OCI-LY1 (cell line): ENCODE data around the gene NCKIPSD.

Source experiments
- H2AFZ ChIP-seq: fragments of 200-600 bp; sonication (generic), shearing (Covaris generic); 2 replicates; pipeline ENCODE4 v1.6.0; 2014; ENCODE audit warnings: antibody characterized with exemption, mild to moderate bottlenecking, low read length
- H3F3A ChIP-seq: fragments of 200-600 bp; sonication (generic), shearing (Covaris generic); 2 replicates; pipeline ENCODE4 v1.6.0; 2014; ENCODE audit warnings: mild to moderate bottlenecking, antibody characterized with exemption, low read length, moderate library complexity; ENCODE audit not compliant: insufficient read depth
- H3K27ac ChIP-seq: fragments of 200-600 bp; sonication (generic); 2 replicates; pipeline ENCODE4 v1.5.1; 2014; ENCODE audit warnings: low read length, mixed run types, mild to moderate bottlenecking, low read depth; ENCODE audit not compliant: poor library complexity, severe bottlenecking
- H3K27me3 ChIP-seq: fragments of 200-600 bp; sonication (generic); 2 replicates; pipeline ENCODE4 v1.6.0; 2014; ENCODE audit warnings: antibody characterized with exemption, mild to moderate bottlenecking, low read length, moderate library complexity; ENCODE audit not compliant: insufficient read depth
- H3K36me3 ChIP-seq: fragments of 200-600 bp; sonication (generic); 2 replicates; pipeline ENCODE4 v1.6.1; 2014; ENCODE audit warnings: mild to moderate bottlenecking, antibody characterized with exemption, low read length, moderate library complexity, mixed read lengths; ENCODE audit not compliant: insufficient read depth
- H3K4me1 ChIP-seq: fragments of 200-600 bp; sonication (generic); 2 replicates; pipeline ENCODE4 v1.5.1; 2014; ENCODE audit warnings: mild to moderate bottlenecking, low read length, moderate library complexity; ENCODE audit not compliant: insufficient read depth, severe bottlenecking
- H3K4me2 ChIP-seq: fragments of 200-600 bp; sonication (generic), shearing (Covaris generic); 2 replicates; pipeline ENCODE4 v1.6.1; 2014; ENCODE audit warnings: low read length
- H3K4me3 ChIP-seq: fragments of 200-600 bp; sonication (generic); 2 replicates; pipeline ENCODE4 v1.5.1; 2014; ENCODE audit warnings: low read length, low read depth, mild to moderate bottlenecking, mixed read lengths; ENCODE audit not compliant: poor library complexity, severe bottlenecking
- H3K79me2 ChIP-seq: fragments of 200-600 bp; shearing (Covaris generic); 2 replicates; pipeline ENCODE4 v1.6.1; 2016; ENCODE audit warnings: mixed run types, low read length, mixed read lengths; ENCODE audit not compliant: insufficient read depth
- H3K9ac ChIP-seq: fragments of 200-600 bp; sonication (generic), shearing (Covaris generic); 2 replicates; pipeline ENCODE4 v1.6.1; 2014; ENCODE audit warnings: mild to moderate bottlenecking, low read length, mixed read lengths
- H3K9me2 ChIP-seq: fragments of 200-600 bp; sonication (generic), shearing (Covaris generic); 2 replicates; pipeline ENCODE4 v1.6.1; 2014; ENCODE audit warnings: low read depth, mild to moderate bottlenecking, low read length, mixed read lengths
- H3K9me3 ChIP-seq: fragments of 200-600 bp; shearing (Covaris generic); 2 replicates; pipeline ENCODE4 v1.6.1; 2014; ENCODE audit warnings: low read length, mixed read lengths
- H4K20me1 ChIP-seq: fragments of 200-600 bp; sonication (generic), shearing (Covaris generic); 2 replicates; pipeline ENCODE4 v1.6.0; 2016; ENCODE audit warnings: mild to moderate bottlenecking, low read length; ENCODE audit not compliant: insufficient read depth
- CTCF ChIP-seq: fragments of 200-600 bp; sonication (generic), shearing (Covaris generic); IDR thresholded peaks from 2 replicates; pipeline ENCODE4 v1.5.1; 2017; ENCODE audit warnings: mild to moderate bottlenecking, antibody characterized with exemption, low read length, moderate library complexity, mixed read lengths
- EZH2 ChIP-seq: fragments of 200-600 bp; sonication (generic), shearing (Covaris generic); IDR thresholded peaks from 2 replicates; pipeline ENCODE4 v1.8.0; 2017; ENCODE audit warnings: borderline replicate concordance, mixed run types, mild to moderate bottlenecking, antibody characterized with exemption, low read length, moderate library complexity, mixed read lengths

Gene NCKIPSD

DNA sequence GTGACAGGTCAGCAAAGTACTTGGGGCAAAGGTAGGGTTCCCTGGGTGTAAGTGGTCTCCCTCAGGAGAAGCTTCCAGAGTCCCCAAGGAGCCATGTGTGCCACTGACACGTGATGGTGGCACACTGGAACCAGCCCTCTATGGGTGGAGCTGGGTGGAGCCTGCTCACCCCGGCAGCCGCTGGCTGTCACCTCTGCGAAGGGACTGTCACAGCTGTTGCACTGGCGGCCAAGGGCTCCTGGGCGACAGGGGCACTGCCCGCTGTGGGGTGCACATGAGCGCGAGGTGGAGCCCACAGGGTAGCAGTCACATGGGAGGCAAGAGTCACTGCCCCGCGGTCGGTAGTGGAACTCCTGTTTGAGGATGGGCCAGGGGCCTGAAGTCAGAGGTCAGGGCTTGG lies 35.0 kb downstream of the NCKIPSD start:
- Histone ChIP-seq H3K4me3 (no peak overlapping the region), H4K20me1 (no peaks in the 10 kb centered on the region), H2AFZ (no peak overlapping the region), H3K4me1 (peaks cover 7% of the 10 kb centered on the region), H3F3A (no peaks in the 10 kb centered on the region), H3K27ac (no peak overlapping the region), H3K9me2 (no peaks in the 10 kb centered on the region), H3K9me3 (no peaks in the 10 kb centered on the region), H3K4me2 (no peak overlapping the region), H3K36me3 (no peaks in the 10 kb centered on the region), H3K9ac (no peak overlapping the region), H3K27me3 (no peaks in the 10 kb centered on the region), H3K79me2 (no peaks in the 10 kb centered on the region)
- TF ChIP-seq CTCF (no peak), EZH2 (no peak)

DNA sequence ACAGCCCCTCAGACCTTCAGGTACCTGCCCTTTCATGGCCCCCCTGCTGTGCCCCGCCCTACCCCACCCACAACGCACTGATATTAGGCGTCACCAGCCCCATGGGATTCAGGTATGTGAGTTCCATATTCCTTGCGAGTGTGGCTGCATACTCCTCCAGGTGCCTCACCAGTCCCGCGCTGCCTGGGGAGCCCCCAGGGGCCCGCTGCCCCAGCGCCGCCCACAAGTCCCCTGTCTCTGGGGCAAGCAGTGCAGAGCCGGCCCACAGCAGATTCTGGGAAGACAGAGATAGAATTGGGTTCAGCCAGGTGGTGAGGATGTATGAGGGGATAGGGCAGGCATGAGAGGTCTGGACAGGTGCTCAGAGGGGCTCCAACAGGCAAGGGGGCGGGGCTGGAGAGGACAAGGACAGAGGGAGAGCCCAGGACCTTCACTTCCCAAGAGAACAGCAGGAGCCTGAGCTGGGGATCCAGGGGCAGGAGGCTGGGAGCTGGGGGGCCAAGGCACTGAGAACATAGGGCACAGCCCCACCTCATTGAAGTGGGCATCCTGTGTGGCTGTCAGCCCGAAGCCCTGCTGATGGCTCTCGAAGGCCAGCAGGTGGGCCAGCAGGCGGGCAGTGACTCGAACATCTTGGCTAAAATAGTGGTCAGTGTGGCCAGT lies 37.4 kb downstream of the NCKIPSD start:
- Histone ChIP-seq H3K9me3 (no peaks in the 10 kb centered on the region), H3K36me3 (no peaks in the 10 kb centered on the region), H3K79me2 (no peaks in the 10 kb centered on the region), H3K27ac (no peak overlapping the region), H3K4me3 (no peak overlapping the region), H3F3A (no peaks in the 10 kb centered on the region), H3K27me3 (no peaks in the 10 kb centered on the region), H4K20me1 (no peaks in the 10 kb centered on the region), H3K4me2 (no peak overlapping the region), H2AFZ (no peak overlapping the region), H3K9ac (no peak overlapping the region), H3K9me2 (no peaks in the 10 kb centered on the region), H3K4me1 (no peaks in the 10 kb centered on the region)
- TF ChIP-seq EZH2 (no peak), CTCF (no peak)

DNA sequence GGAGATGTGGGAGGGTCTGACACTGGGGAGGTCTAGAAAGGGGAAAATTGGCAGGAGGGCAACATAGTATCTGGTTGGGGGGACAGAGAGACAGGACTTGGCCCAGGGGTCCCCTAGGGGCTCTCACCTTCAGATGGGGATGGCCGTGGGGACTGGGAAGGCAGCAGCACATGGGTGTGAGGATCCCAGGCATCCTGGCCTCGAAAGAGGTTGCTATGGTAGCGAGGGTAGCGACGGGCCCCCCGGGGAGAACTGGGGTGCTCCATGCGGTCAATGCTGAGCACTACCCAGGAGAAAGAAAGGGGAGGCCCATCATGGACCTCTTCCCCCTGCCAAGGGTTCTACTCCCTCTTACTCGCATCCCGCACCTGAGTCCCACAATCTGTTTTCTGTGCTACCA lies 38.0 kb downstream of the NCKIPSD start:
- no peaks in the 10 kb centered on the region for H3K36me3 ChIP-seq
- H3K79me2 ChIP-seq: no peaks in the 10 kb centered on the region

More for the DNA sequence above, 38.0 kb downstream of the NCKIPSD start:
- Histone ChIP-seq H4K20me1 (no peaks in the 10 kb centered on the region), H3K27me3 (no peaks in the 10 kb centered on the region), H3K9me3 (no peaks in the 10 kb centered on the region), H3F3A (no peaks in the 10 kb centered on the region), H3K9me2 (no peaks in the 10 kb centered on the region), H3K9ac (no peak overlapping the region), H3K4me2 (no peak overlapping the region), H3K27ac (no peak overlapping the region), H3K4me3 (no peak overlapping the region), H2AFZ (no peak overlapping the region), H3K4me1 (no peaks in the 10 kb centered on the region)
- TF ChIP-seq EZH2 (no peak), CTCF (no peak)
